ENCODE results near the gene HBP1.
"Not testable (repeated sequence)": the region's sequence is repeated elsewhere in the genome, so short reads cannot be mapped to it uniquely, and the experiment has no call there.

Gene HBP1

DNA sequence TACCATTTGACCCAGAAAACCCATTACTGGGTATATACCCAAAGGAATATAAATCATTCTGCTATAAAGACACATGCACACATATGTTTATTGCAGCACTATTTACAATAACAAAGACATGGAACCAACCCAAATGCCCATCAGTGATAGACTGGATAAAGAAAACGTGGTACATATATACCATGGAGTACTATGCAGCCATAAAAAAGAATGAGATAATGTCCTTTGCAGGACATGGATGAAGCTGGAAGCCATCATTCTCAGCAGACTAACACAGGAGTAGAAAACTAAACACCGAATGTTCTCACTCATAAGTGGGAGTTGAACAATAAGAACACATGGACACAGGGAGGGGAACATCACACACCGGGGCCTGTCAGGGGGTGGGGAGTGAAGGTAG, 13.1 kb upstream of the HBP1 start:
- not testable (repeated sequence) for DNase-seq

DNA sequence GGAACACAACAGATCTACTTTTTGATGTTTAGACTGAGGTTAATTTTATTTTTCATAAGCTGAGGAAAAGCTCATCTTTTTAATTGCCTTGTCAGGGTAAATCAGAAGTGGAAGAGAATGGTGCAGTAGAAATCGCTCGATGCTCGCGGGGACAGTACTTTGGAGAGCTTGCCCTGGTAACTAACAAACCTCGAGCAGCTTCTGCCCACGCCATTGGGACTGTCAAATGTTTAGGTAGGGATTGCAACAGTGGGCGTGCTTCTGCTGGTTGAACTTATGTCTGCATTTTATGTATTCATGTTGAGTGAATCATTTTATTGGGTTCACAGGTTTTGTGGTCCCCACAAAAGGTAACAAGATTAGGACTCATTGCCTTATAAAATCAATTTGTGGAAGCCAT, 11.7 kb upstream of the HBP1 start:
- DNase-seq = no peak

DNA sequence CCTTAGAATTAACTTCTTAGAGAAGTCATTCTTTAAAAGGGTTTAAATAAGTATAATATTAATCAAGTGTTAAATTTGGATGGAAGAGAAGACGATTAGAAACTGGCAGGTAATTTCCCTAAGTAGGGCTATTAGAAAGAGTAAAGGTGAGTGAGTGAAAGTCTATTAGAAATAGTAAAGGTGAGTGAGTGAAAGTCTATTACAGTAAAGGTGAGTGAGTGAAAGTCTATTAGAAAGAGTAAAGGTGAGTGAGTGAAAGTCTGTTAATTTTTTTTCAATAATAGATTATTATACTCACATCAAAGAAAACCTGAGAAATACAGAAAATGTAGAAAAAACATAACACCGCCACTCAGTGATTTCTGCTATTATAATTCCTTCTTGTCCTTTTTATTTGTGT, 10.8 kb upstream of the HBP1 start:
- no peak for DNase-seq

GRCh38 chr7:107160389-107160788, 8.4 kb upstream of the HBP1 start:
- no peak for DNase-seq

GRCh38 chr7:107161415-107161814, 7.4 kb upstream of the HBP1 start:
- DNase-seq = no peak

- no peak for DNase-seq
Observed at GRCh38 chr7:107162475-107162874, 6.3 kb upstream of the HBP1 start.

- DNase-seq = no peak
Observed at GRCh38 chr7:107164092-107164491, 4.7 kb upstream of the HBP1 start.

DNA sequence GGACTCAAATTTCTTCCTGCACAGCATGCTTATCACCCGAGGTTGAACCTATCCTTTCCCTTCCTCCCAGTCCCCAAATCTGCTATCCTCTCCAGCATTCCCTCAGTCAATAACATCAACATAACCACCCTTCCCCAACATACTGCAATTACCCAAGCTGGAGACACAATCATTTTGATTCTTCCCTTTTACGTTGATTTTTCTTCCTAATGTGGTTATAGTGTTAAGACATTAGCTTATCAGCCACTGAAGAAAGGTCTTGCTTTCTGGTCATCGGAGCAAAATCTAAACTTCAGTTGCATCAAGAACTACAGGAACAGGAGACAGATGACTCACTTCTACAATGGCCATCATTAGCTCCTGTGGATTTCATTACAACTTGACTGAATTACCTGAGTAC, 3.5 kb upstream of the HBP1 start:
- DNase-seq = no peak

GRCh38 chr7:107166736-107167426, 1.9 kb upstream of the HBP1 start:
- DNase-seq = no peak

GRCh38 chr7:107167483-107168232, 1.1 kb upstream of the HBP1 start:
- DNase-seq = peak; percentile 86

DNA sequence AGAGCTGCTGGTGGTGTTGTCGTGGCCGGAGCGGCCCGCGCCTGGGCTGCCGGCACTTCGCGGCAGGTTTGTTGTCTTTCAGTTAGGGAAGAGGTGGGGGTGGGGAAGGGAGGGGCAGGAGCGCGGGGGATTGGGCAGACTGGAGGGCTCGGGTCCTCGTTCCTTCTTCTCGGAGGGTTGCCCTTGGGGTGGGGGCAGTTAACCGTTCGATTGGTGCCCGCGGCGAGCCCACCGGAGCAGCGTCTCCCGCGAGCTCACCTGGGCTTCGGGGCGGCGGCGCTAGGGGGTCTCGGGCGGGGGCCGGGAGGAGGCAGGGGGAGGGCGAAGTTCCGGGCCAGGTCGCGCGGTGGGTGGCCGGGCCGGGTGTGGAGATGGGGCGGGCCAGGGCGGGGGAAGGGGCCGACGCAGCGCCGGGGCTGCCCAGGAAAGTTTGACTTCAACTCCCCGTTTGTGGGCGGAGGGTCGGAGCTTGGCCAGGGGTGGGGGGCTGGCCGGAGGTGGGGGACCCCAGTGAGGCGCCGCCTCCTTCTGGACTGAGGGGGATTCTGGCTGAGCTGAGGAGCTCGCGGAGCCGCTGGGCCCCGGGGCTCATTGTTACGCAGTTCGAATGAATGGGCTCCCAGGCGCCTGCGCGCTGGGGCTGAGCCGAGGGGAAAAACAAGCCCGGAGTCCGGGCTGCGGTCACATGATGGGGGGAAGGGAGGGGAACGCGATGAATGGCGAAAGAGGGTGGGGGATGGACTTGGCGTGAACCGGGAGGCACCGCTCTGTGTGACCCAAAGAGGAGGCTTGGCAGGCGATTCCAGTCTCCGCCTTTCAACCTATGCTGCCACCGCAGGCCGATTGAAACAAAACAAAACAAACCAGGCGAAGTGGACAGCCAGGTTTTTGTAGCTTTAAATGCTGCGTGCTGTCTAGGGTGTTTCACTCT, 582 bp downstream of the HBP1 start:
- DNase-seq = peak; percentile 99

DNA sequence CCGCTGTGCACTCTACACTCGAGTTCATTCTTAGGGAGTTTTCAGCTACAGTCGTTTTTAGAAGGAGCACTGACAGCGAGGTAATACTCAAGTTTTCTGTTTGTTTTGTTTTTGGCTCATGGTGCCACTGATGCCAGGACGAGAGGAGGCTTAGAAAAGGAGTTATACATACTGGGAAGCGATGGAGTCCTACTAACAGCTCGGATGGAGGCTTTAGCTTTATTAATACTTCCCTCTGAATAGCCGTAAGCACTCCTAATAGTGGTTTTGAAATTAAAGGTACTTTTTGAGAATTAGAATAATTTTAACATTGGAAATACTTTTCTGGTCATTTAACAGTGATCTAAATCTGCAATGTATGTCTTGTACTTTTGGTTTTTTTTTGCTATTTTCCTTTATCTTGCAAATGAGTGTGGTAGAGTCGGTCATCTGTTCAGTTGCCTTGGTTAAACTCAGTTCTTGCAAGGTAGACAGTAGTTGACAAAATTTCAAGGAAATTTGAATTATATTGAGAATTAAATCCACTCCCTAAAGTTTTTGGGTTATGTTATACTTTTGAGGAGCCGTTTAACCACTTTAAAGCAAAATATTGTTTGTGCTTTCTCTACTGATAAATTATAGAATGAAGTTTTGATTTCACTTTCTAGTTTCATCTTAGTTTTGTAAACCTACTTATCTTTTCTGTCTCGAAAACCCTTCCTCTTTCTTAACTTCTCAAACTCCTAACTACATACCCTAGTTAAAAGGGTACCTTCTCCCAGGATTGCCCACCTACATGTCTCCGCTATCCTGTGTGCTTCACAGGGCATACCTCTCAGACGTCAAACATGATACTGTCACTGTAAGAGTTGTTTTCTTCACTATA, 1.5 kb downstream of the HBP1 start:
- peak; percentile 34 for DNase-seq

DNA sequence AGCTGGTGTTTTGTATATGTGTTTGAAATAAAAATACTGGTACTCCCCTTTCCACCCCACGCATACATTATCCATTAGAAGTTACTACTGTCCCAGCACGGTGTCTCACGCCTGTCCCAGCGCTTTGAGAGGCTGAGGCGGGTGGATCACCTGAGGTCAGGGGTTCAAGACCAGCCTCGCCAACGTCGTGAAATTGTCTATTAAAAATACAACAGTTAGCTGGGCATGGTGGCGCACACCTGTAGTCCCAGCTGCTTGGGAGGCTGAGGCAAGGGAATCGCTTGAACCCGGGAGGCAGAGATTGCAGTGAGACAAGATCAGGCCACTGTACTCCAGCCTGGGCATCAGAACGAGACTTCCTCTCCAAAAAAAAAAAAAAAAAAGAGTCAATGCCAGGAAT, 2.7 kb downstream of the HBP1 start:
- DNase-seq = no peak

DNA sequence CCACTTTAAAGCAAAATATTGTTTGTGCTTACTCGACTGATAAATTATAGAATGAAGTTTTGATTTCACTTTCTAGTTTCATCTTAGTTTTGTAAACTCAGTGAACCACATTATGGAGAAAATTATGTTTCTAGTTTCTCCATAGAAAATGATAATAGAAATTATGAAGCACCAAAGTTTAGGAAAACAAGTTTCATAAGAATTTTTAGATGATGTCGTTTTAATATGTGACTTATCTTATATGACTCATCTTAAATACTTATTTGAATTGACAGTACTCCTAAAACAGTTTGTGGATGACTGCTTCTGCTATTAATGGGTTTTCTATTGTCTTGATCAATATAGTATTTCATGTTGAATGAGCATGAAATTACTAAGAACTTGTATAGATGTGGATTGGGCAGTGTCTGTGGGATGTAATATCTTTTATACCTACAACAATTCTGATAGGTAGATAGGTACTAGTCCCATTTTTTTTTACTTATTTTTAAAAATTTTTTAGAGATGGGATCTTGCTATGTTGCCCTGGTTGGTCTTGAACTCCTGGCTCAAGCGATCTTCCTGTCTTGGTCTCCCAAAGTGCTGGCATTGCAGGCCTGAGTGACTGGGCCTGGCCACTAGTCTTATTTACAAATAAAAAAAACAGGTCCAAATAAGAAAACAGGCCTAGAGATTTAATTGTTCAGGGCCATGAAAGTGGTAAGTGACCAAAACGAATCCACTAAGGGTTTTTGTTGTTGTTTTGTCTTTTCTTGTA, 3.7 kb downstream of the HBP1 start:
- DNase-seq = no peak

GRCh38 chr7:107173191-107173590, 4.4 kb downstream of the HBP1 start:
- no peak for DNase-seq

DNA sequence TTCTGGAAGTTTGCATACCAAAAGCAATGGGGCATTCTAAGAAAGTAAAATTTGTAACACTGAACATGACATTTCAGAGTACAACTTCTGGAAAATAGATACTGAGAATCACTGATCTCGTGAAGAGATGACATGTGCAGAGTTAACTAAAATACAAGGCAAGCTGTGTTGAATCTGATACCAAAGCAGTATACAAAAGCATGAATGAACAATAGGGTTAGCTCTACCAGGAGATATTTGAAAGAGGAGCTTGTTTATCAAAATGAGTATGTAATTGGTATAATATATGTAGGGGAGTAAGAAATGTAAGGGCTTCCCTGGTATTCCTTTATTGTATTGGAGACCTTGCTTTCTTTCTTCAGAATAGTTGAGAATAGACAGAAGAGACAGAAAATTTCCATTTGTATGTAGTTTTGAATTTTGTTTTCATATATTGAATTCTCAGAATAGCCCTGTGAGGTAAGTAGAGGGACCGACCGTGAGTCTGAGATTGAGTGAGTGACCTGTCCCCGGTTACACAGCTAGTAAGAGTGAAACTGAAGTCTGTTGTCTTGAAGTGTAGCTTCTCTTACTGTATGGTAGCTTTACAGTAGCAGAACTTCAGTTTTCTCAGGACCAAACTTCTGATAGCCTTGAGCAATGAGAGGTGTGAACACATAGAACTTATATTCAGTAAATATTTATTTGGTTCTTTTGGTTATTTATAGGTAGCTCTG, 5.0 kb downstream of the HBP1 start:
- peak; percentile 25 for DNase-seq

- no peak for DNase-seq
Observed at GRCh38 chr7:107179326-107180164, 10.7 kb downstream of the HBP1 start.

- peak; percentile 76 for DNase-seq
Observed at GRCh38 chr7:107180378-107180777, 11.6 kb downstream of the HBP1 start.

DNA sequence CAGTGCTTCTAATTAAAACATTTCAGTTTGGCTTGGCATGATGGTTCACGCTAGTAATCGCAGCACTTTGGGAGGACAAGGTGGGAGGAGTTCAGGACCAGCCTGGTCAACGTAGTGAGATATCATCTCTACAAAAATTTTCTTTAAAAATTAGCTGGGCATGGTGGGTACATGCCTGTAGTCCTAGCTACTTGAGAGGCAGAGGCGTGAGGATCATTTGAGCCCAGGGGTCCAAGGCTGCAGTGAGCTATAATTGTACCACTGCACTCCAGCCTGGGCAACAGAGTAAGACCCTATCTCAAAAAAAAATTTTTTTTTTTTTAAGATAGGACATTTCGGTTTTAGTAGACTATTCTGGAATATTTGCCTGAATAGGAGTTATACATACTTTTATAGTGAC, 12.4 kb downstream of the HBP1 start:
- no peak for DNase-seq

GRCh38 chr7:107185716-107186115, 16.9 kb downstream of the HBP1 start:
- DNase-seq = no peak
